ENCODE results near the gene NPIPB2.

NPIPB2 gene

GRCh38 chr16:11893571-11893970 is 48.3 kb downstream of the NPIPB2 start:
- TF ChIP-seq CEBPB (IDR thresholded peaks at IDR 0.05), result no peak
- TF ChIP-seq NFIC (IDR thresholded peaks at IDR 0.05), result no peak
- no peak for TF ChIP-seq FOXM1 (IDR thresholded peaks at IDR 0.05; ENCODE audit: borderline replicate concordance, low read depth)
- TF ChIP-seq REST (IDR thresholded peaks at IDR 0.05; ENCODE audit: low read depth), result no peak
- TF ChIP-seq TCF12 (IDR thresholded peaks at IDR 0.05; ENCODE audit: low read depth), result no peak
- no peak for TF ChIP-seq CREB1 (IDR thresholded peaks at IDR 0.05; ENCODE audit: low read depth)
- no peak for TF ChIP-seq MAX (IDR thresholded peaks at IDR 0.05)
- no peak for TF ChIP-seq TAF1 (IDR thresholded peaks at IDR 0.05; ENCODE audit: low read depth)
- TF ChIP-seq USF1 (IDR thresholded peaks at IDR 0.05), result no peak
- no peak for TF ChIP-seq RAD21 (IDR thresholded peaks at IDR 0.05; ENCODE audit: low read depth)

- no peak for TF ChIP-seq NFIC (IDR thresholded peaks at IDR 0.05)
- no peak for TF ChIP-seq YY1 (IDR thresholded peaks at IDR 0.05; ENCODE audit: low read depth)
Measured at GRCh38 chr16:11892761-11893160, 49.1 kb downstream of the NPIPB2 start.

- no peak for TF ChIP-seq TEAD4 (IDR thresholded peaks at IDR 0.05)
- TF ChIP-seq TAF1 (IDR thresholded peaks at IDR 0.05; ENCODE audit: low read depth), result no peak
- no peak for TF ChIP-seq CREB1 (IDR thresholded peaks at IDR 0.05; ENCODE audit: low read depth)
- no peak for TF ChIP-seq RAD21 (IDR thresholded peaks at IDR 0.05; ENCODE audit: low read depth)
- no peak for TF ChIP-seq ZBTB7A (IDR thresholded peaks at IDR 0.05; ENCODE audit: low read depth)
- no peak for TF ChIP-seq TCF12 (IDR thresholded peaks at IDR 0.05; ENCODE audit: low read depth)
- TF ChIP-seq MAX (IDR thresholded peaks at IDR 0.05), result no peak
- no peak for TF ChIP-seq CEBPB (IDR thresholded peaks at IDR 0.05)
- TF ChIP-seq NFIC (IDR thresholded peaks at IDR 0.05), result no peak
- no peak for TF ChIP-seq EP300 (IDR thresholded peaks at IDR 0.05; ENCODE audit: borderline replicate concordance)
- TF ChIP-seq REST (IDR thresholded peaks at IDR 0.05; ENCODE audit: low read depth), result no peak
- no peak for TF ChIP-seq FOXM1 (IDR thresholded peaks at IDR 0.05; ENCODE audit: borderline replicate concordance, low read depth)
- no peak for TF ChIP-seq YY1 (IDR thresholded peaks at IDR 0.05; ENCODE audit: low read depth)
- no peak for TF ChIP-seq EGR1 (IDR thresholded peaks at IDR 0.05)
- no peak for TF ChIP-seq USF1 (IDR thresholded peaks at IDR 0.05)
Measured at GRCh38 chr16:11890231-11890965, 51.4 kb downstream of the NPIPB2 start.

- TF ChIP-seq YY1 (IDR thresholded peaks at IDR 0.05; ENCODE audit: low read depth) (no peak), FOXM1 (IDR thresholded peaks at IDR 0.05; ENCODE audit: borderline replicate concordance, low read depth) (no peak), TAF1 (IDR thresholded peaks at IDR 0.05; ENCODE audit: low read depth) (no peak), RAD21 (IDR thresholded peaks at IDR 0.05; ENCODE audit: low read depth) (no peak), USF1 (IDR thresholded peaks at IDR 0.05) (no peak), TCF12 (IDR thresholded peaks at IDR 0.05; ENCODE audit: low read depth) (no peak), NFIC (IDR thresholded peaks at IDR 0.05) (no peak), ZBTB7A (IDR thresholded peaks at IDR 0.05; ENCODE audit: low read depth) (no peak), CEBPB (IDR thresholded peaks at IDR 0.05) (no peak), CREB1 (IDR thresholded peaks at IDR 0.05; ENCODE audit: low read depth) (no peak), TEAD4 (IDR thresholded peaks at IDR 0.05) (no peak)
Measured at GRCh38 chr16:11886881-11887280, 55.0 kb downstream of the NPIPB2 start.

- TF ChIP-seq EGR1 (IDR thresholded peaks at IDR 0.05) (no peak), REST (IDR thresholded peaks at IDR 0.05; ENCODE audit: low read depth) (no peak), FOXM1 (IDR thresholded peaks at IDR 0.05; ENCODE audit: borderline replicate concordance, low read depth) (no peak), YY1 (IDR thresholded peaks at IDR 0.05; ENCODE audit: low read depth) (no peak), ZBTB7A (IDR thresholded peaks at IDR 0.05; ENCODE audit: low read depth) (no peak), TCF12 (IDR thresholded peaks at IDR 0.05; ENCODE audit: low read depth) (no peak), CREB1 (IDR thresholded peaks at IDR 0.05; ENCODE audit: low read depth) (no peak), RAD21 (IDR thresholded peaks at IDR 0.05; ENCODE audit: low read depth) (no peak), TAF1 (IDR thresholded peaks at IDR 0.05; ENCODE audit: low read depth) (no peak), EP300 (IDR thresholded peaks at IDR 0.05; ENCODE audit: borderline replicate concordance) (no peak), CEBPB (IDR thresholded peaks at IDR 0.05) (no peak), TEAD4 (IDR thresholded peaks at IDR 0.05) (no peak), USF1 (IDR thresholded peaks at IDR 0.05) (no peak)
Measured at GRCh38 chr16:11884035-11884434, 57.8 kb downstream of the NPIPB2 start.
